NK-92 treated with Interleukin-12 subunit alpha and Interleukin-12 subunit beta, amount 100 ng/mL, for 24 hours (cell line): ENCODE measurements around the gene ANKDD1B.

Experiments used
- DNase-seq: peaks from one replicate; lab custom pipeline; 2025; lab: John Stamatoyannopoulos, UW

The ANKDD1B gene

GRCh38 chr5:75616371-75616881 lies 5.2 kb downstream of the ANKDD1B start:
- DNase-seq: no peak

- no peak for DNase-seq
These were observed 5.8 kb downstream of the ANKDD1B start for GRCh38 chr5:75616971-75617621.

- DNase-seq: no peak
These were observed 6.6 kb downstream of the ANKDD1B start for GRCh38 chr5:75617736-75618352.

- DNase-seq: no peak
These were observed 9.1 kb downstream of the ANKDD1B start for GRCh38 chr5:75620184-75620959.

- no peak for DNase-seq
These were observed 11.3 kb downstream of the ANKDD1B start for GRCh38 chr5:75622564-75622963.

GRCh38 chr5:75623846-75624245 lies 12.6 kb downstream of the ANKDD1B start:
- no peak for DNase-seq

GRCh38 chr5:75626959-75627358 lies 15.7 kb downstream of the ANKDD1B start:
- DNase-seq: no peak

- DNase-seq: no peak
These were observed 16.5 kb downstream of the ANKDD1B start for GRCh38 chr5:75627801-75628200.

- DNase-seq: no peak
These were observed 19.6 kb downstream of the ANKDD1B start for GRCh38 chr5:75630875-75631274.

GRCh38 chr5:75632321-75632720 lies 21.1 kb downstream of the ANKDD1B start:
- DNase-seq: no peak

- DNase-seq: no peak
These were observed 26.7 kb downstream of the ANKDD1B start for GRCh38 chr5:75637949-75638348.

GRCh38 chr5:75639535-75640311 lies 28.5 kb downstream of the ANKDD1B start:
- no peak for DNase-seq

GRCh38 chr5:75640395-75640794 lies 29.1 kb downstream of the ANKDD1B start:
- no peak for DNase-seq

- DNase-seq: no peak
These were observed 29.6 kb downstream of the ANKDD1B start for GRCh38 chr5:75640826-75641225.

GRCh38 chr5:75648712-75649111 lies 37.5 kb downstream of the ANKDD1B start:
- DNase-seq: no peak

- no peak for DNase-seq
These were observed 40.5 kb downstream of the ANKDD1B start for GRCh38 chr5:75651575-75652238.

GRCh38 chr5:75653521-75653920 lies 42.3 kb downstream of the ANKDD1B start:
- no peak for DNase-seq

- no peak for DNase-seq
These were observed 43.5 kb downstream of the ANKDD1B start for GRCh38 chr5:75654693-75655295.

- DNase-seq: no peak
These were observed 45.2 kb downstream of the ANKDD1B start for GRCh38 chr5:75656311-75657003.

GRCh38 chr5:75659791-75660450 lies 48.7 kb downstream of the ANKDD1B start:
- no peak for DNase-seq
